Measurements from ENCODE around the gene CAPZB.

Gene CAPZB

GRCh38 chr1:19340387-19340937 is 144.9 kb downstream of the CAPZB start:
- Histone ChIP-seq H3K27me3 (ENCODE audit: low read depth) (no peaks in the 10 kb centered on the region), H3K36me3 (replicated peaks) (peaks cover 25% of the 10 kb centered on the region), H3K4me1 (no peaks in the 10 kb centered on the region), H3K4me3 (no peak overlapping the region), H3K9me3 (no peaks in the 10 kb centered on the region)
- in situ Hi-C loops (cut with MboI; ENCODE audit: low sequenced_read_pairs): loop anchor here (5.0 kb wide), 1 partner anchor 312 kb away; no protein-coding TSS in a partner anchor
- DNase-seq (ENCODE audit: low spot score in 2 of 2): no peak

- no peak overlapping the region for H3K4me3 ChIP-seq
- no peaks in the 10 kb centered on the region for H3K27me3 ChIP-seq (ENCODE audit: low read depth)
- DNase-seq (ENCODE audit: low spot score in 2 of 2): no peak
- in situ Hi-C loops (cut with MboI; ENCODE audit: low sequenced_read_pairs): no loop called here
- H3K4me1 ChIP-seq: no peaks in the 10 kb centered on the region
- H3K9me3 ChIP-seq: no peaks in the 10 kb centered on the region
- H3K36me3 ChIP-seq (replicated peaks): peaks cover 19% of the 10 kb centered on the region
Observed at GRCh38 chr1:19339214-19339861, 146.0 kb downstream of the CAPZB start.

GRCh38 chr1:19338323-19338762 is 147.0 kb downstream of the CAPZB start:
- in situ Hi-C loops (cut with MboI; ENCODE audit: low sequenced_read_pairs): no loop called here
- peak in 1 of 2 experiments; percentile 26 for DNase-seq (ENCODE audit: low spot score in 2 of 2)
- H3K36me3 ChIP-seq (replicated peaks): peaks cover 14% of the 10 kb centered on the region

GRCh38 chr1:19337289-19337688 is 148.1 kb downstream of the CAPZB start:
- Histone ChIP-seq H3K27me3 (ENCODE audit: low read depth) (no peaks in the 10 kb centered on the region), H3K4me1 (no peaks in the 10 kb centered on the region), H3K36me3 (replicated peaks) (peaks cover 9% of the 10 kb centered on the region), H3K4me3 (no peak overlapping the region), H3K9me3 (no peaks in the 10 kb centered on the region)
- in situ Hi-C loops (cut with MboI; ENCODE audit: low sequenced_read_pairs): no loop called here
- DNase-seq (ENCODE audit: low spot score in 2 of 2): no peak

More at GRCh38 chr1:19338323-19338762, 147.0 kb downstream of the CAPZB start:
- H3K4me3 ChIP-seq: no peak overlapping the region
- H3K4me1 ChIP-seq: no peaks in the 10 kb centered on the region
- H3K9me3 ChIP-seq: no peaks in the 10 kb centered on the region
- no peaks in the 10 kb centered on the region for H3K27me3 ChIP-seq (ENCODE audit: low read depth)

GRCh38 chr1:19336543-19336942 is 148.8 kb downstream of the CAPZB start:
- no peak for DNase-seq (ENCODE audit: low spot score in 2 of 2)
- in situ Hi-C loops (cut with MboI; ENCODE audit: low sequenced_read_pairs): no loop called here

GRCh38 chr1:19333587-19334354 is 151.6 kb downstream of the CAPZB start:
- Histone ChIP-seq H3K27me3 (ENCODE audit: low read depth) (no peaks in the 10 kb centered on the region), H3K9me3 (no peaks in the 10 kb centered on the region), H3K4me3 (no peak overlapping the region), H3K4me1 (no peaks in the 10 kb centered on the region), H3K36me3 (replicated peaks) (no peaks in the 10 kb centered on the region)
- no peak for DNase-seq (ENCODE audit: low spot score in 2 of 2)
- in situ Hi-C loops (cut with MboI; ENCODE audit: low sequenced_read_pairs): no loop called here

More at GRCh38 chr1:19336543-19336942, 148.8 kb downstream of the CAPZB start:
- H3K9me3 ChIP-seq: no peaks in the 10 kb centered on the region
- H3K4me1 ChIP-seq: no peaks in the 10 kb centered on the region
- H3K4me3 ChIP-seq: no peak overlapping the region
- H3K27me3 ChIP-seq (ENCODE audit: low read depth): no peaks in the 10 kb centered on the region
- peaks cover 2% of the 10 kb centered on the region for H3K36me3 ChIP-seq (replicated peaks)

GRCh38 chr1:19332832-19333231 is 152.5 kb downstream of the CAPZB start:
- no peak for DNase-seq (ENCODE audit: low spot score in 2 of 2)
- in situ Hi-C loops (cut with MboI; ENCODE audit: low sequenced_read_pairs): no loop called here
- H3K4me1 ChIP-seq: no peaks in the 10 kb centered on the region
- no peaks in the 10 kb centered on the region for H3K27me3 ChIP-seq (ENCODE audit: low read depth)
- 0 out of 2 replicates have a peak, but pooled peaks cover 1% of the 10 kb centered on the region for H3K36me3 ChIP-seq (replicated peaks)
- no peak overlapping the region for H3K4me3 ChIP-seq
- no peaks in the 10 kb centered on the region for H3K9me3 ChIP-seq

GRCh38 chr1:19331262-19331878 is 154.0 kb downstream of the CAPZB start:
- in situ Hi-C loops (cut with MboI; ENCODE audit: low sequenced_read_pairs): no loop called here
- DNase-seq (ENCODE audit: low spot score in 2 of 2): no peak
- Histone ChIP-seq H3K27me3 (ENCODE audit: low read depth) (no peaks in the 10 kb centered on the region), H3K9me3 (no peaks in the 10 kb centered on the region), H3K4me3 (no peak overlapping the region), H3K4me1 (no peaks in the 10 kb centered on the region), H3K36me3 (replicated peaks) (0 out of 2 replicates have a peak, but pooled peaks cover 3% of the 10 kb centered on the region)

GRCh38 chr1:19330449-19331135 is 154.7 kb downstream of the CAPZB start:
- no peaks in the 10 kb centered on the region for H3K9me3 ChIP-seq
- H3K4me1 ChIP-seq: no peaks in the 10 kb centered on the region
- 0 out of 2 replicates have a peak, but pooled peaks cover 3% of the 10 kb centered on the region for H3K36me3 ChIP-seq (replicated peaks)
- no peak for DNase-seq (ENCODE audit: low spot score in 2 of 2)
- no peak overlapping the region for H3K4me3 ChIP-seq
- no peaks in the 10 kb centered on the region for H3K27me3 ChIP-seq (ENCODE audit: low read depth)
- in situ Hi-C loops (cut with MboI; ENCODE audit: low sequenced_read_pairs): no loop called here

GRCh38 chr1:19329611-19330010 is 155.7 kb downstream of the CAPZB start:
- DNase-seq (ENCODE audit: low spot score in 2 of 2): no peak
- in situ Hi-C loops (cut with MboI; ENCODE audit: low sequenced_read_pairs): no loop called here
- Histone ChIP-seq H3K4me3 (no peak overlapping the region), H3K4me1 (no peaks in the 10 kb centered on the region), H3K9me3 (no peaks in the 10 kb centered on the region), H3K36me3 (replicated peaks) (0 out of 2 replicates have a peak, but pooled peaks cover 3% of the 10 kb centered on the region), H3K27me3 (ENCODE audit: low read depth) (no peaks in the 10 kb centered on the region)

- Histone ChIP-seq H3K4me1 (no peaks in the 10 kb centered on the region), H3K4me3 (no peak overlapping the region), H3K9me3 (no peaks in the 10 kb centered on the region), H3K27me3 (ENCODE audit: low read depth) (no peaks in the 10 kb centered on the region), H3K36me3 (replicated peaks) (0 out of 2 replicates have a peak, but pooled peaks cover 3% of the 10 kb centered on the region)
- no peak for DNase-seq (ENCODE audit: low spot score in 2 of 2)
- in situ Hi-C loops (cut with MboI; ENCODE audit: low sequenced_read_pairs): no loop called here
Observed at GRCh38 chr1:19329188-19329587, 156.2 kb downstream of the CAPZB start.

GRCh38 chr1:19328486-19328885 is 156.9 kb downstream of the CAPZB start:
- H3K4me3 ChIP-seq: no peak overlapping the region
- H3K27me3 ChIP-seq (ENCODE audit: low read depth): no peaks in the 10 kb centered on the region
- no peak for DNase-seq (ENCODE audit: low spot score in 2 of 2)
- no peaks in the 10 kb centered on the region for H3K9me3 ChIP-seq
- in situ Hi-C loops (cut with MboI; ENCODE audit: low sequenced_read_pairs): no loop called here
- no peaks in the 10 kb centered on the region for H3K4me1 ChIP-seq
- H3K36me3 ChIP-seq (replicated peaks): 0 out of 2 replicates have a peak, but pooled peaks cover 3% of the 10 kb centered on the region

- Histone ChIP-seq H3K4me3 (no peak overlapping the region), H3K9me3 (no peaks in the 10 kb centered on the region), H3K27me3 (ENCODE audit: low read depth) (no peaks in the 10 kb centered on the region), H3K36me3 (replicated peaks) (0 out of 2 replicates have a peak, but pooled peaks cover 3% of the 10 kb centered on the region), H3K4me1 (no peaks in the 10 kb centered on the region)
- DNase-seq (ENCODE audit: low spot score in 2 of 2): no peak
- in situ Hi-C loops (cut with MboI; ENCODE audit: low sequenced_read_pairs): no loop called here
Observed at GRCh38 chr1:19327736-19328135, 157.6 kb downstream of the CAPZB start.

All from HAP-1 (cell line).